Uterus (tissue), 2 donors: ENCODE results near the gene ZGPAT.

Experiments
- POLR2A ChIP-seq, 2 donors: fragments of 450-650 bp; IDR thresholded peaks; one replicate each; pipeline ENCODE4 v1.6.1; 2016; ENCODE audit warnings: antibody characterized with exemption in 2 of 2, mild to moderate bottlenecking in 1 of 2, moderate library complexity in 1 of 2
- TF ChIP-seq, protein P1 (sequence below), 4 experiments: fragments of 200-600 bp in 2 of 4; fragments of 450-650 bp in 2 of 4; sonication (generic) in 2 of 4; IDR thresholded peaks; one replicate each; pipeline ENCODE4 v1.5.1; 2016 to 2019; ENCODE audit warnings: antibody characterized with exemption in 4 of 4, mild to moderate bottlenecking in 2 of 4, moderate library complexity in 1 of 4

DNA sequence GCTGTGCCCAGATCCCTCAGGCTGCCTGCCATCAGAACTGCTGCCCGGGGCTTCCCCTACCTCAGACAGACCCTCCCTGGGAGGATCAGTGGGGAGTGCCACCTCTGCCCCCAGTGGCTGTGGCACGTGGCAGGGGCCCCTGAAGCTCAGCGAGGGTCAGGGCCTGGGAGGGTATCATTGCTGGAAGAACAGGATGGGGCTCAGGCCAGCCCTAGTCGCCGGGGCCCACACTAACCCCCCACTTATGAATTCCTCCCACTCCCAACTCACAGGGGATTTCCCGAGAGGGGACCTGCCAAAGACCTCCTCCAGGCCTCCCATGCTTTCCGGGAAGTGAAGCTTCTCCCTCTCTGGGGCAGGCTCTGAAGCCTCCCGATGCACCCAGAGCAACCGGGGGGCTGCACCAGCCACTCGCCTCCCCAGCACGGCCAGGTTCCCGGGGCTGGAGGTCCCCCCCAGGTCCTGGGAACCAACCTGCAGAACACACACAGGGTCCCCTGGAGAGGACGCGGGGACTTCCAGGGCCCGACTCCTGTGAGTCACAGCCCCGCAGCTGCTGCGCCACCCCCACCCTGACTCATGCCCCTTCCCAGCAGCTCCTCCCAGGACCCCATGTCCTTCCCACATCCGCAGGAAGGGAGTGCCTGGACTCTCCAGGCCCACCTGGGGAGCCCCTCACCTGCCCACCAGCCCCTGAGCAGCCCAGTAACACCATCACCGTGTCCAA is 8.9 kb upstream of the ZGPAT start:
- TF ChIP-seq, protein P1, sequence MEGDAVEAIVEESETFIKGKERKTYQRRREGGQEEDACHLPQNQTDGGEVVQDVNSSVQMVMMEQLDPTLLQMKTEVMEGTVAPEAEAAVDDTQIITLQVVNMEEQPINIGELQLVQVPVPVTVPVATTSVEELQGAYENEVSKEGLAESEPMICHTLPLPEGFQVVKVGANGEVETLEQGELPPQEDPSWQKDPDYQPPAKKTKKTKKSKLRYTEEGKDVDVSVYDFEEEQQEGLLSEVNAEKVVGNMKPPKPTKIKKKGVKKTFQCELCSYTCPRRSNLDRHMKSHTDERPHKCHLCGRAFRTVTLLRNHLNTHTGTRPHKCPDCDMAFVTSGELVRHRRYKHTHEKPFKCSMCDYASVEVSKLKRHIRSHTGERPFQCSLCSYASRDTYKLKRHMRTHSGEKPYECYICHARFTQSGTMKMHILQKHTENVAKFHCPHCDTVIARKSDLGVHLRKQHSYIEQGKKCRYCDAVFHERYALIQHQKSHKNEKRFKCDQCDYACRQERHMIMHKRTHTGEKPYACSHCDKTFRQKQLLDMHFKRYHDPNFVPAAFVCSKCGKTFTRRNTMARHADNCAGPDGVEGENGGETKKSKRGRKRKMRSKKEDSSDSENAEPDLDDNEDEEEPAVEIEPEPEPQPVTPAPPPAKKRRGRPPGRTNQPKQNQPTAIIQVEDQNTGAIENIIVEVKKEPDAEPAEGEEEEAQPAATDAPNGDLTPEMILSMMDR (IDR thresholded peaks at IDR 0.05) = no peak
- TF ChIP-seq POLR2A (IDR thresholded peaks at IDR 0.05) = no peak
